HL-60/S4 treated with retinoic acid at 250 ng/mL for 4 days and 3 days (cell line): ENCODE measurements around the gene LMAN1.

Experiments
- in situ Hi-C: fragments of 300-500 bp; cut with MboI; formaldehyde crosslinking; loops from 2 replicates; pipeline ENCODE4 v1.7.0; 2022; ENCODE audit warnings: low sequenced_read_pairs

The LMAN1 gene

DNA sequence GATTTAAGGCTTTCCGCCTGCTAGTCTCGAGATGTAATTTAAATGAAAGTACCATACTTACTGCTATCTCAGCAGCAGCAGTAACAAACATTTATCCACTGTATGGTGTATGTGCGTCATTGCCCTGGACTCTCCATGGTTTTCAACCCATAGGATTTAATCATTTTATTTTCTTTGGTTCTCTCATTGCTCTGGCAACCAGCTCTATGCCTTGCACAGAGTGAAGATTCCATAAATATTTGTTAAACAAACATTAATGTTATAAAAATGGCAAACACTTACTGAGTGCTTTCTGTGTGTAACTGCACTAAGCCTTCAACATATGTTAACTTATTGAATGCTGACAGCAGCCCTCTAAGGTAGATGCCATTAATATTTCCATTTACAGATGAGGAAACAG is 1.3 kb upstream of the LMAN1 start:
- in situ Hi-C loops = no loop called here

DNA sequence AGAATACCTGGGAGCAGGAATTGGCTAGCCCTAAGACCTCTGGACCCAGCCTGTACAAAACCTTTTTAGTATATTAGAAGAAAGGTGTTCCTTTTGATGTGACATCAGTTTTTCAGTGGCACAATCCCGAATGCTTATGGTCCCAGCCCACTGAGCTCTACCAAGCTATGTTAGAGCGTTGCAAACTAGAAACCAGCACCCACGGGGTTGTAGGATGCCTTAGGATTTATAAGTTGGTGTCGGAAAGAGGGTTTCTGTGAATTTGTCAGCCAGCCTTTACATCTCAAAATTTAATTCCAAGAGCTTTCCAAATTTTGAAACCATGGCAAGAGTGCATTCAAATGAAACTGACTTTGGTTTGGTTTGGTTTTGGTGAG is 499 bp upstream of the LMAN1 start:
- in situ Hi-C loops = no loop called here

DNA sequence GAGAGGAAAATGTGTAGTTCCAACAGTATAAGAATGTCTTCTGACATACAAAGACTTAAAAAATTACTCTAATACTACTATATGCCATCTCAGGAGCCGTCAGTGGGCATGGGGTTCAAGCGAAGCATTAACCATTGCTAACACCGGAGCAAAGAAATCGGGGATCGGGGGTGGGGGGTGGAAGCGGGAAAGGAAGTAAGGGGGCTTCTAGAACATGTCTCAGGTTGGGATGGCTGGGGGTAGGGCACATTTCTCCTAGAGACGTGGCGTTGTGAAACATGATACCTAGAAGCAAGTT is 702 bp downstream of the LMAN1 start:
- in situ Hi-C loops = no loop called here

DNA sequence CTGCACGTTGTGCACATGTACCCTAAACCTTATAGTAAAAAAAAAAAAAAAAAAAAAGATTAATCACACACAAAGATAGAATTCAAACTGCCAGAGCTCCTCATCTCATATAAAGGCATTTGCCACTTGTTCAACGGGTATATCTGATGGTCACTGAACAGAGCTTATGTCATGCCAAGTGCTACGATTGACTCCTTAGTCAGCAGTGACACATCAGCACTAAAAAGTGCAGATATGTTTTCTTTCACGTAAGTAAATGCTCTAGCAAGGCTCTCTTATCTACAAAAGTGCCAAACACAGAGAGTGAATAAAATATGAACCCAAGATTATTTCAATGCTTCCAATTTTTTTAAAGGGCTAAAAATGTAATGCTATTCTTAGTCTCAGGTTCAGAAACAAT is 1.1 kb downstream of the LMAN1 start:
- in situ Hi-C loops = no loop called here

DNA sequence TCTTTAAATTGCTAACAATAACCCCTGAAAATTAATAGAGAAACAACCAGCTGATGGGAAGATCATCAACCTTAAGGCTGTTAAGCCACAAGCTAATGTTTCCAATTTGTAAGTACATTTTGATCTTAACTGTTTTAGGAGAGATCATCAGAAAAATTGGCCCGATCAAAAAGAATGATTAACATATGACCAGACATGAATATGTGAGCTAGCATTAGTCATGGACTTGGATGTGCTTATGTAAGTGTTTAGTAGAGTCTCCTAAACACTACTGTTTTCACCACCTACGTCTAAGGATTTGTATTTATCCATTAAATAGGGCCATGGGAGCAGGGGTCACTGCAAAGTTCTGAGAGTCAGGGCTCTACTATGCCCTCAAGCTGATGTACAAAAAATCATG is 4.3 kb downstream of the LMAN1 start:
- in situ Hi-C loops = no loop called here

DNA sequence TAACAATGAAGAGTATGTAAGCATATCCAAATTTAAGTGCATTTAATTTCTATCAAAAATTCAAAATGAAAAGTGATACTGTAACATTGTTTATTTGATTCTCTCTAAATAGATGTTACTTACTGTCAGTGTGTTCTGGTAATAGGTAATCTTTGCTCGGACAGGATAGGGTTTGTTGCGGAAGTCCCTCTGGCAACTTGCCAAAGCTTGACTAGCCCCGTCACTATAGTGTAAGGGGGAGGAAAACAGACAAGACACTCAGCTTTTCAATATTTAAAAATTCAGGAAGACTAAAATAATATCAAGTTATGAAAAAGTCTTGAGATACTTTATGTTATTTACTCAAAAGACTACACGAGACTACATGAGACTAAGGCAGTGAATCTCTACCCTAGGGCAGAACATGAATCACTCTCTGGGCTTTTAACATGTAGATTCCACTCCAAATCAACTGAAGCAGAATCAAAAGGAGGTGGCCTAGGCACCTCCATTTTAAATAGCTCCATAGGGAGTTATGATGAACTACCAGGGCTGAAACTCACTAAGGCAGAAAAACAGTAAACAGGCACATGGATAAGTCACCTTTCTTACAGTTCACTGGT is 5.9 kb downstream of the LMAN1 start:
- in situ Hi-C loops = no loop called here

DNA sequence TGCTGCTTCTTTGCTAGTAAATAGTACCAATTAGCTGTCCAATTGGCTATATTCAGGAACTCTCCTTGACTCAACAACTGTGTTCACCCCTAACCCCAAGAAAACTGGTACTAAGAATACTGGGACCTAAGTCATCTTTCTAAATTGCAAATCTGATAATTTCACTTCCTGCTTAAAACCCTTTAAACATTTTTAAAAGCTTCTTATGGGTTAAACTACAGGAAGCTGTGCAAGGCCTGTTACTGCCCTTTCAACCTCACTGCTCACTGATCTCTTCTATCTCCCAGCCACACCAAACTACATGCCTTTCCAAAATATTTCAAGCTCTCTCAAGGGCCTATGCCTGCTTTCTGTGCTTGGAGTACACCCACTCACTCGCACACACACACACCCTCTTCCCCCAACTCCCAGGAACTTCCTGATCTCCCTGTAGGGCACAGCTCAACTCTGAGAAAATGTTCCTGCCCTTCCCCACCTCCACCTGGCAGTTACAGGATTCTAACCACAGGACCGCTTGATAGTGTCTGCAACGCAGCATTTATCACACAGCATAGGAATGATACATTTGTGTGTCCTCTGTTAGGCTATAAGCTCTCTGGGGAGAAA is 6.7 kb downstream of the LMAN1 start:
- in situ Hi-C loops = no loop called here

DNA sequence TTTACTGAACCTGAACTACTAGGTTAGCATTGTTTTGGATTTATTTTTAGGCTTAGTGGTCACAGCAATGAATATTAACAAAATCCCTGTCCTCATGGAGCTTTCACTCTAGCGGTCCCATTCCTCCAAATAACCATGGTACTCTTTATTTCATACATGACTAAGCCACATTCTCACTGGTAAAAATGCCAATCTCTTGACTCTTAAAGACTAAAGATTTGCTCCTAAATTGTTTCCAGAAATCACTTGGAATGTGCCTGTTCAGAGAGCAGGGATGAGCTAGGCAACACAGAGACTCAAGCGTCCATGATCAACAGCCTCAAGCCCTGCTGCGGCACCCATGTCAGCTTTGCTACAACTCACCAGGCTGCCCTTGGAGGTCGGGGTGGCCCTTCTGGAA is 13.5 kb downstream of the LMAN1 start:
- in situ Hi-C loops = no loop called here

DNA sequence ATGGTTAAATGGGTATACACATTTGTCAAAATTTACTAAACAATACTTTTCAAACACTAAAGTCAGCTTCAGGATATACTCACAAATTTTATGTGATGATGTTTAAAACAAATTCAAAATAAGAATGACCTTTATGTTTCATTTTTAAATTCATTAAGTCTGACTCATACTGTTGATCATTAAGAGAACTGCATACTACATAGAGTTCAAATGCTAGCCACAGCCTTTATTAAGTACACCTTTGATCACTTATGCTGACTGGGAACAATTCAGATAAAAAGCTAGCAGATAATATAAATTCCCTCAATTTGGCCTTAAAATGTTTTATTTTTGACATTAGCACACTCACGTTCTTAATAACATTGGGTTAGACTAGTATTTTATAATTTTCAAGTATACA is 14.1 kb downstream of the LMAN1 start:
- in situ Hi-C loops = no loop called here

DNA sequence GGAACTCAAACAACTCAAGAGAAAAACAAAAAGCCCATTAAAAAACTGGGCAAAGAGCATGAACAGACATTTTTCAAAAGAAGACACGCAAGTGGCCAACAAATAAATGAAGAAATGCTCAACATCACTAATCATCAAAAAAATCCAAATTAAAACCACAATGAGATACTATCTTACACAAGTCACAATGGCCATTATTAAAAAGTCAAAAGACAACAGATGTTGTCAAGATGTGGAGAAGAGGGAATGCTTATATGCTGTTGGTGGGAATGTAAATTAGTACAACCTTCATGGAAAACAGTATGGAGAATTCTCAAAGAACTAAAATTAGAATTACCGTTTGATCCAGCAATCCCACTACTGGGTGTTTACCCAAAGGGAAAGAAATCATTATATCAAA is 15.1 kb downstream of the LMAN1 start:
- in situ Hi-C loops = no loop called here

DNA sequence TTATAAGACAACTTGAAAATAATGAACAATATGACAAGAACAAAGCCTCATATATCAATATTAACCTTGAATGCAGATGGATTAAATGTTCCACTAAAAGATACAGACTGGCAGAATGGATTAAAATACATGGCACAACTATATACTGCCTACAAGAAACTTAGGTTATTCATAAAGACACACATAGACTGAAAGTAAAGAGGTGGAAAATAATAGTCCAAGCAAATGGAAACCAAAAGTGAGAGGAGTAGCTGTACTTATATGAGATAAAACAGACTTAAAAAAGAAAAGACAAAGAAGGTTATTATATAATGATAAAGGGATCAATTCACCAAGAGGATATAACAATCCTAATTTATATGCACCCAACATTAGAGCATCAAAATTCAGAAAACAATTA is 18.2 kb downstream of the LMAN1 start:
- in situ Hi-C loops = no loop called here

DNA sequence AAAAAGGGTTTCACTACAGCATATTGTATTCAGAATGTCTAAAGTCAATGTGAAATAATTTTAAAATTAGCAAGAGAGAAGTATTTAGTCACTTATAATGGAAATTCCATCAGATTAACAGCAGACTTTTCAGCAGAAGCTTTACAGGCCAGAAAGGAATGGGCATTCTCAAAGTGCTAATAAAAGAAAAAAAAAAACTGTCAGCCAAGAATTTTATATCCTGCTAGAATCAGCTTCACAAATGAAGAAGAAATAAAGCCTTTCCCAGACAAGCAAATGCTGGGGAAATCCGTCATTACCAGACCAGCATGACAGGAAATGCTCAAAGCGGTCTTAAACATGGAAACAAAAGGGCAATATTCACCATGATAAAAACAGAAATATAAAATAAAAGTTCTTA is 18.8 kb downstream of the LMAN1 start:
- in situ Hi-C loops = no loop called here

DNA sequence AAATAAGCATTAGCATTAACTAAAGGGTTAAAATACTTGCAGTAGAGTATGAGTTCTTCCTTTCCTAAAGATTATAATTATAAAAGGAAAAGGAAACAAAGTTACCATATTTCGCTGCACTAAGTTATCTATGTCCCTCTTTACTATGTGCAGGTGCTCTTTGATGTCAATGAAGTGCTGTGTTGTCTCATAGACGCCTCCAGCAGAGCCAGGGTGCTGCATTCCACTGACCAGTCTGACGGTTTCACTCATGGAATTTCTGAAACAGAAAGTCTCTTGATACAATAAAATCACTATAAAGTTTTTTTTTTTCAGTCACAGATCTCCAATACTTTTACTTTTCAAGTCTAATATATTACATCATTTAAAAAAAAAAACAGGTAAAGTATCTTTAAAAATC is 26.1 kb downstream of the LMAN1 start:
- in situ Hi-C loops = no loop called here

DNA sequence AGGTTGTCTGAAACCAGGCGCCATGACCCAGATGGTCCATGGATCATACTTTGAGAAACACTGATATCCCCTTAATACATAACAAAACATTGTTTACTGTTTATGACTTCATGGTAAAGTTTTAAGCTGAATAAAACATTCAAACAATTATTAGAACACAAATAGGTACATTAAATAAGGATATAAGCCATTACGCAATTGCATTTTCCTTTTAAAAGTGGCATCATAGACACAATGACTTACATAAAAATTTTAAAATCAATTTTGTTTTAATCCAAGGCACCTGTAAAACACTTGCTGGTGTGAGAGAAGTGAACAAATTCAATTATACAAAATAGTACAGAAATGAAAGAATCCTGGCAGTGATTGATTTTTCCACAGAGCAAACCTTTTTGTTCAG is 30.4 kb downstream of the LMAN1 start:
- in situ Hi-C loops = no loop called here

DNA sequence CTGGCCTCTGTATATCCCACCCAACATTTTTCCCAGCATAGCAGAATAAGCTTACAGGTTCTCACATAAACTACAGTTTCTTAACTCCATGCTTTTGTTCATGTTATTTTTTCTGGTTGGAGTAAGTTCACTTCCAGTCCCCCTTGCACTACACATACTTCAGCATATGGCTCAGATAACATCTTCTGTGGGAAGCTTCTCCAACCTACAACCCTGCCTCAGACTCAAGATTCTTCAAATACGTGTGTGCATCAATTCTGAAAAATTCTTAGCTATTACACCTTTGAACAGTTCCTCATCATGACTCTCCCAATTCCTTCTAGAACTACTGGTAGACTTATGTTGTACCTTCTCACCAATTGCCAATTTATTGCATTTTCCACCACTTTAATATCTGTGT is 33.1 kb downstream of the LMAN1 start:
- in situ Hi-C loops = no loop called here

DNA sequence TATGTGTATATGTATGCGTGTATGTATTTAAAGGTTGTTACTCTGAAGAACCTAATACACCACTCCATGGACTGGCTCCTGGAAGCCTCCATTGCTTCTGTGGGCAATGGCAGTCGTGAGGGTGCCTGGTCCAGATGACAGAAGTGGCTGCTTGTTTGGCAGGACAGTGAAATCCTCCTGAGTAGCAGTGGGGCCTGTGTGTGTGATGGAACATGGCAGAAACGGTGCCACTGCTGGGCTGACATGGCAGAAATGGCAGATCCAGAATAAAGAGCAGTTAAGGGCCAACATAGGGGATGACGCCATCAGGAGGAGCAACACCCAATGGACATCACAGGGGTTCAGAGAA is 34.5 kb downstream of the LMAN1 start:
- in situ Hi-C loops = no loop called here

DNA sequence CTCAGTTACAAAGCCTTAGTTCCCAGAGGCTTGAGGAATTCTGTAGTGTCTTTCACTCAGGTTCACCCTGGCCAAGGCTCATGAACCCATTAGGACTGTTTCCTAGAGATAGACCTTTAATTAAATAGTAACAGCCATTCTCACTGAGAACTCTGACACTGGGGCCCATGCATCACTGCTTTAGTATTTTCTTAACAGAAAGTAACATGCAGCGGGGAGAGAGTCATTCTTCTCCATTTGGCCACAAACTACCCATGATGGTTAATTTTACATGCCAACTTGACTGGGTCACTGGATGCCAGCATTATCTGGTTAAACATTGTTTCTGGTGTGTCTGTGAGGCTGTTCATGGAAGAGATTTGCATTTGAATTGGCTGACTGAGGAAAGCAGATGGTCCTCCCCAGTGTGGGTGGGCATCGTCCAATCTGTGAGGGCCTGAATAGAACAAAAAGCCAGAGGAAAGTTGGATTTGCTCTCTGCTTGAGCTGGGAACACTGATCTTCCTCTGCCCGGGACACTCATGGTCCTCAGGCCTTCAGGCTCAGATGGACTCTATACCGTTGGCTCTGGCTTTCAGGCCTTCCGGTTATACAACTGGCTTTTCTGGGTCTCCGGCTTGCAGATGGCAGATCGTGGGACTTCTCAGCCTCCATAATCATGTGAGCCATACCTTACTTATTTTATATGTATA is 35.0 kb downstream of the LMAN1 start:
- in situ Hi-C loops = no loop called here

DNA sequence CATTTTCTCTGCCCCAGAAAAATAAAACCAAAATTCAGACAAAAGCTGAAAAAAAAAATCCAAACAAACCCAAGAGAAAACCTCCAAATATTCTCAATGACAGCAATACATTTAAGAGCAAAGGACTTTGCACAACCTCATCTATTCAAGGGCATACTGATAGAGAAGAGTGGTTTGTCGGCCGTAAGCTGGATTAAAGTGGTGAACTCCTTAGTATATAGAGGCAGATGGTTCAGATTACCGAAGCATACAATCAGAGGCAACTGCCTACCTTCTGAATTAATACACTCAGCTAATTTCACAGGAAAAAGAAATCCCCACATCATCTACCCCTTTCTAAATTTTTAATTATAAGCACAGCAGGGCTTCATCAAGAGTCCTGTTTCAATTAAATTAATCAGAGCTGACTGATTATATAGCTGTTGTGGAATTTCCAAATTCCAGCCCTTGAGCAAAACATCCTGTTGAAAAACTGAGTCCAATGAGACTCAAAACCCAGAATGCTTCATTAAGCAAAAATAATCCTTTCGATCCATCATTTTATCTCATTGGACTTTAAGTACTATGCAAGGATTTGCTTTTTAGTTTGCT is 40.5 kb downstream of the LMAN1 start, which contains the start of gene CPLX4:
CPLX4 (minus strand) TSS at position 190 of the 591 bp plus-strand sequence; CDS start at position 3, 187 bp downstream.
- in situ Hi-C loops = no loop called here

DNA sequence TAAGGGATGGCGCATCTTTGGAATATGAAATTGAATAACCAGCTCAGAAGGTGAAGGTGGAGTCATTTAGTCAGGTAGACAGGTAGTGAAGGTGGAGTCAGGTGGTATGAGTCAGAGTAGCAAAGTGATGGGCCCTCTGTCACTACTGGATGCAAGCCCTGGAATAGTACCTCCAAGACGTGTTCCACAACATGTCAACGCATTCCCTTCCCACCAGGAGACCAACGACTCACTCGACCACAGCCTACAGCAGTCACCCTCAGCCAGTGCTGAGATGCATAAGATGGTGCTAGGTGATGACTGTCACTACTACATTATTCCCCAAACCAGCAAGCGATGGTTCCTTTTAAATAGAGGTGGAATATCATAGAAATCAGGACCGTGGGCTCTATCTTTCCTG is 47.4 kb downstream of the LMAN1 start:
- in situ Hi-C loops = no loop called here

DNA sequence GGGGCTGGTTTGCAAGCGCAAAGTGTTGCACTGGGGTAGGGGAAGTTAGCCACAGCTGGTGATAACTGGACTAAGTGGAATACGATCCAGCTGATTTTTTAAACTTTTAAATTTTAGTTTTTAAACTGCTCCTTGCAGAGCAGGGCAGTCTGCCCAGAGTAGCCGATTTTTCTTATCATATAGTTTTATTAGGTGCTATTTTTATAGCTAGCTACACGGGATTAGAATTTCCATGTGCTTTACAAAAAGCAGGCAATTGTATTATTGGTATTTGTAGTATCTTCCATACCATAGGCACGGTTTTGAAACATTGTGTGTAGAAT is 50.2 kb downstream of the LMAN1 start:
- in situ Hi-C loops = no loop called here

DNA sequence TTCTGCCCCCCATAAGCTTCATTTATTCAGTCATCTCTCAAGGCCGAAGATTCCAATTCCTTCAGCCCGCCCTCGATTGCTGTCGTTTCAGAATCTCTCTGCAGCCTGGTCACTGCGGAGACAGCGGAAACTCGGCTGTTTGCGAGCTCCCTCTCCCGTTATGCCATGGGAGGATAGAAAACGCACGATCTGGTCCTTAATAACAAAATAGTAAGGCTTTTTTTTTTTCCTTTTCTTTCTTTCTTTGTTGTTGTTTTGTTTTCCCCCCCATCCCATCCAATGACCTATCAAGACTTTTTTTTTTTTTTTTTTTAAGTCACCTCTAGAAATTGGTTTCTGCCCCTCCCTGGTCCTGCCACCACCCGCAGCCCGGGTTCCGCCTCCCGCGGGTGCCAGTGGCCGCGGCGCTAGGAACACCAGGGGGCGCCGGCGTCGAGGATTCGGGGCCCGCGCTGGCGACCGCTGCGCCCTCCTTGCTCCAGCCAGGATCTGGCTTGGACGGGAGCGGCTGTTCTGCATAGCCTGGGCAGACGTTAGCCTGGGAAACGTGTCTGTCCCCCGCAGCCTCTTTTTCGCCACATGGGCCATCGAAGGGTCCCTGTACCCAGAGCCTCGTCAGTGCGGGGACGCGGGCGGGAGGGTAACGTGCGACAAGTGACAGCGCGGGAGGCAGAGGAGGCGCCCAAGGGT is 50.7 kb downstream of the LMAN1 start:
- in situ Hi-C loops = no loop called here

DNA sequence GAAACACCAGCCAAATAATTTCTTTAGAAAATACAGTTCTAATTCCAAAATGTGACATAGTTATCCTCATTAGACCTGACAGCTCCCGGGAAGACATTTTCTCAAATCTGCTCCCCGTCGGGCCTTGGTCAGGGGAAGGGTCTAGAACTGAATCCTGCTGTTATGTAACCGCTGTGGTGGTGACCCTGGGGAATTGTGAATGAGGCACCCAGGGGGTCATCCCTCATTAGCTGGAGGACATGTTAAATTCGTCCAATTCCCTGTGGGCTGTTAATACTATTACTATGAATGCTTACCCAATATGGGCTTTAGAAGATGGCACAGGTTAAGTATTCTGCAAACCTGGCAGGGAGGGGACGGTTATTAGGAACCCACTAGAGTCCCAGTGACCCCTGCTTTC is 52.4 kb downstream of the LMAN1 start:
- in situ Hi-C loops = no loop called here
